ENCODE results near the gene SLC6A1.

The SLC6A1 gene

GRCh38 chr3:11024181-11024580, 31.6 kb downstream of the SLC6A1 start:
- no peak for DNase-seq

- no peak for DNase-seq
Observed at GRCh38 chr3:11029948-11030347, 37.4 kb downstream of the SLC6A1 start.

GRCh38 chr3:11033871-11034270, 41.3 kb downstream of the SLC6A1 start:
- no peak for DNase-seq

- DNase-seq = peak; percentile 13
Observed at GRCh38 chr3:11034309-11034985, 41.9 kb downstream of the SLC6A1 start.

- no peak for DNase-seq
Observed at GRCh38 chr3:11035757-11036505, 43.4 kb downstream of the SLC6A1 start.

- DNase-seq = no peak
Observed at GRCh38 chr3:11037241-11037873, 44.8 kb downstream of the SLC6A1 start.

- no peak for DNase-seq
Observed at GRCh38 chr3:11037976-11038375, 45.4 kb downstream of the SLC6A1 start.

GRCh38 chr3:11045536-11045935, 53.0 kb downstream of the SLC6A1 start:
- DNase-seq = no peak

GRCh38 chr3:11047500-11047899, 55.0 kb downstream of the SLC6A1 start:
- DNase-seq = no peak

GRCh38 chr3:11050666-11051323, 58.2 kb downstream of the SLC6A1 start:
- no peak for DNase-seq

- no peak for DNase-seq
Observed at GRCh38 chr3:11053926-11054503, 61.5 kb downstream of the SLC6A1 start.

- no peak for DNase-seq
Observed at GRCh38 chr3:11054739-11055438, 62.3 kb downstream of the SLC6A1 start.

GRCh38 chr3:11055496-11055895, 62.9 kb downstream of the SLC6A1 start:
- DNase-seq = no peak

GRCh38 chr3:11056531-11057050, 64.0 kb downstream of the SLC6A1 start:
- DNase-seq = no peak

- DNase-seq = no peak
Observed at GRCh38 chr3:11057655-11058054, 65.1 kb downstream of the SLC6A1 start.

- no peak for DNase-seq
Observed at GRCh38 chr3:11059090-11059798, 66.7 kb downstream of the SLC6A1 start.

GRCh38 chr3:11059799-11060115, 67.2 kb downstream of the SLC6A1 start:
- no peak for DNase-seq

GRCh38 chr3:11060500-11061251, 68.1 kb downstream of the SLC6A1 start:
- DNase-seq = peak; percentile 29

GRCh38 chr3:11061268-11061871, 68.8 kb downstream of the SLC6A1 start:
- peak; percentile 36 for DNase-seq

- no peak for DNase-seq
Observed at GRCh38 chr3:11062704-11063103, 70.2 kb downstream of the SLC6A1 start.

Data from NCI-H524 treated with DMSO at 0.1 percent for 48 hours (cell line).